ENCODE data around the gene SP2. TPM values are rescaled to one million over a fixed set of nuclear protein-coding genes. Genes with fewer than 3 reads are reported as not detected.

SP2 gene
- polyA plus RNA-seq, 3 donors: 3.1 to 26.7 (median 6.8) TPM

- Histone ChIP-seq H3K79me2 (ENCODE audit: insufficient read depth, low read length) (no peaks in the 10 kb centered on the region), H3K9ac (ENCODE audit: insufficient read depth, low read length, poor library complexity, severe bottlenecking) (no peak overlapping the region), H3K36me3 (replicated peaks in 1 of 2; ENCODE audit: control insufficient read depth in 1 of 2, insufficient read depth in 2 of 2, low read length in 2 of 2) (no peaks in the 10 kb centered on the region), H2AFZ (ENCODE audit: insufficient read depth, low read depth, low read length, poor library complexity, severe bottlenecking) (no peak overlapping the region), H3K9me3 (replicated peaks in 1 of 2; ENCODE audit: control insufficient read depth in 1 of 2, insufficient read depth in 1 of 2, low read length in 2 of 2) (no peaks in the 10 kb centered on the region), H3K27me3 (ENCODE audit: control insufficient read depth in 2 of 2, insufficient read depth in 2 of 2, low read length in 2 of 2) (peaks cover 21 to 28% of the 10 kb centered on the region in 2 donors), H3K4me3 (replicated peaks in 1 of 3; ENCODE audit: low read depth in 2 of 3, low read length in 3 of 3) (no peak overlapping the region), H3K27ac (ENCODE audit: low read depth in 1 of 2, low read length in 2 of 2) (no peak overlapping the region), H3K4me2 (replicated peaks; ENCODE audit: extremely low read depth, low read length, poor library complexity, severe bottlenecking) (no peak overlapping the region), H3K4me1 (ENCODE audit: control insufficient read depth in 1 of 2, insufficient read depth in 2 of 2, low read length in 2 of 2) (no peaks in the 10 kb centered on the region), H4K20me1 (ENCODE audit: insufficient read depth, low read length) (no peaks in the 10 kb centered on the region)
- no peak for DNase-seq
- TF ChIP-seq, protein P1, sequence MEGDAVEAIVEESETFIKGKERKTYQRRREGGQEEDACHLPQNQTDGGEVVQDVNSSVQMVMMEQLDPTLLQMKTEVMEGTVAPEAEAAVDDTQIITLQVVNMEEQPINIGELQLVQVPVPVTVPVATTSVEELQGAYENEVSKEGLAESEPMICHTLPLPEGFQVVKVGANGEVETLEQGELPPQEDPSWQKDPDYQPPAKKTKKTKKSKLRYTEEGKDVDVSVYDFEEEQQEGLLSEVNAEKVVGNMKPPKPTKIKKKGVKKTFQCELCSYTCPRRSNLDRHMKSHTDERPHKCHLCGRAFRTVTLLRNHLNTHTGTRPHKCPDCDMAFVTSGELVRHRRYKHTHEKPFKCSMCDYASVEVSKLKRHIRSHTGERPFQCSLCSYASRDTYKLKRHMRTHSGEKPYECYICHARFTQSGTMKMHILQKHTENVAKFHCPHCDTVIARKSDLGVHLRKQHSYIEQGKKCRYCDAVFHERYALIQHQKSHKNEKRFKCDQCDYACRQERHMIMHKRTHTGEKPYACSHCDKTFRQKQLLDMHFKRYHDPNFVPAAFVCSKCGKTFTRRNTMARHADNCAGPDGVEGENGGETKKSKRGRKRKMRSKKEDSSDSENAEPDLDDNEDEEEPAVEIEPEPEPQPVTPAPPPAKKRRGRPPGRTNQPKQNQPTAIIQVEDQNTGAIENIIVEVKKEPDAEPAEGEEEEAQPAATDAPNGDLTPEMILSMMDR (IDR thresholded peaks at IDR 0.05): no peak
- peaks cover 13% of the 10 kb centered on the region for H3K4me1 Mint-ChIP-seq
- peaks cover 0 to 3% (median 0%) of the 10 kb centered on the region in 7 donors for H3K9me3 Mint-ChIP-seq
- no peaks in the 10 kb centered on the region for H3K36me3 Mint-ChIP-seq
- whole genome bisulfite sequencing (ENCODE audit: insufficient coverage): 85% methylated on average over 8 of the region's 11 CpGs
- H3K4me3 Mint-ChIP-seq: no peak overlapping the region
- intact Hi-C loops (cut with micrococcal nuclease): no loop called here
- H3K27me3 Mint-ChIP-seq (ENCODE audit: low read depth in 3 of 3): peaks cover 26 to 57% (median 37%) of the 10 kb centered on the region in 3 donors
- no peak overlapping the region for H3K27ac Mint-ChIP-seq
These were observed 28.1 kb upstream of the SP2 start for GRCh38 chr17:47867813-47868533.

GRCh38 chr17:47869114-47869513 is 26.9 kb upstream of the SP2 start:
- intact Hi-C loops (cut with micrococcal nuclease): no loop called here
- WGBS (ENCODE audit: insufficient coverage): 17% methylated on average over 1 of the region's 2 CpGs
- peaks cover 13% of the 10 kb centered on the region for H3K4me1 Mint-ChIP-seq
- Histone ChIP-seq H3K4me2 (replicated peaks; ENCODE audit: extremely low read depth, low read length, poor library complexity, severe bottlenecking) (no peak overlapping the region), H3K4me1 (ENCODE audit: control insufficient read depth in 1 of 2, insufficient read depth in 2 of 2, low read length in 2 of 2) (no peaks in the 10 kb centered on the region), H3K4me3 (replicated peaks in 1 of 3; ENCODE audit: low read depth in 2 of 3, low read length in 3 of 3) (no peak overlapping the region), H4K20me1 (ENCODE audit: insufficient read depth, low read length) (no peaks in the 10 kb centered on the region), H3K36me3 (replicated peaks in 1 of 2; ENCODE audit: control insufficient read depth in 1 of 2, insufficient read depth in 2 of 2, low read length in 2 of 2) (no peaks in the 10 kb centered on the region), H3K79me2 (ENCODE audit: insufficient read depth, low read length) (no peaks in the 10 kb centered on the region), H3K27ac (ENCODE audit: low read depth in 1 of 2, low read length in 2 of 2) (no peak overlapping the region), H3K27me3 (ENCODE audit: control insufficient read depth in 2 of 2, insufficient read depth in 2 of 2, low read length in 2 of 2) (peaks cover 24 to 30% of the 10 kb centered on the region in 2 donors), H3K9me3 (replicated peaks in 1 of 2; ENCODE audit: control insufficient read depth in 1 of 2, insufficient read depth in 1 of 2, low read length in 2 of 2) (peaks cover 6 to 7% of the 10 kb centered on the region in 2 donors), H2AFZ (ENCODE audit: insufficient read depth, low read depth, low read length, poor library complexity, severe bottlenecking) (no peak overlapping the region), H3K9ac (ENCODE audit: insufficient read depth, low read length, poor library complexity, severe bottlenecking) (no peak overlapping the region)
- TF ChIP-seq, protein P1 (IDR thresholded peaks at IDR 0.05): no peak
- H3K9me3 Mint-ChIP-seq: peaks cover 3 to 7% (median 6%) of the 10 kb centered on the region in 7 donors
- no peaks in the 10 kb centered on the region for H3K36me3 Mint-ChIP-seq
- H3K4me3 Mint-ChIP-seq: no peak overlapping the region
- no peak overlapping the region for H3K27ac Mint-ChIP-seq
- H3K27me3 Mint-ChIP-seq (ENCODE audit: low read depth in 3 of 3): peaks cover 32 to 66% (median 40%) of the 10 kb centered on the region in 3 donors
- no peak for DNase-seq
